Body of pancreas (tissue), 4 donors: ENCODE data around the gene TIMM9. TPM values are rescaled to one million over a fixed set of nuclear protein-coding genes. Genes with fewer than 3 reads are reported as not detected.

Experiments used
- ATAC-seq: fragments of 150-250 bp; one replicate; pipeline ENCODE4 v1.9.1; 2016
- DNase-seq, 4 donors: peaks; one replicate each; pipeline ENCODE4 v3.0.0-alpha.2; 2019
- H3K27ac ChIP-seq, 4 donors: fragments of 200-600 bp; sonication (generic); 1 replicate in 3 of 4; 2 replicates in 1 of 4; pipeline versions ENCODE4 v1.5.1 to v1.6.1; 2016 to 2019; ENCODE audit warnings: mild to moderate bottlenecking in 1 of 4, mixed read lengths in 1 of 4, moderate library complexity in 1 of 4
- H3K27me3 ChIP-seq, 2 donors: fragments of 200-600 bp; sonication (generic); one replicate each; pipeline ENCODE4 v1.6.0; 2016; ENCODE audit warnings: mild to moderate bottlenecking in 1 of 2
- H3K36me3 ChIP-seq, 2 donors: fragments of 200-600 bp; sonication (generic); replicated peaks in 1 of 2; 2 replicates each; pipeline ENCODE4 v1.5.1; 2016; ENCODE audit warnings: low read depth in 2 of 2; ENCODE audit not compliant: insufficient read depth in 1 of 2
- H3K4me1 ChIP-seq: fragments of 200-600 bp; sonication (generic); one replicate; pipeline ENCODE4 v1.6.0; 2016
- H3K4me3 ChIP-seq, 2 donors: fragments of 200-600 bp; sonication (generic); 1 replicate in 1 of 2; 2 replicates in 1 of 2; pipeline ENCODE4 v1.5.1; 2016 to 2019
- H3K9me3 ChIP-seq, 3 donors: fragments of 200-600 bp; sonication (generic); 1 replicate in 2 of 3; 2 replicates in 1 of 3; pipeline ENCODE4 v1.5.1; 2016
- CTCF ChIP-seq, 7 experiments: fragments of 450-650 bp in 4 of 7; fragments of 200-600 bp in 3 of 7; sonication (generic) in 3 of 7; IDR thresholded peaks; one replicate each; pipeline ENCODE4 v1.5.1; 2016 to 2019; ENCODE audit warnings: antibody characterized with exemption in 7 of 7
- POLR2A ChIP-seq, 3 donors: fragments of 450-650 bp; IDR thresholded peaks; one replicate each; pipeline ENCODE4 v1.6.1; 2016; ENCODE audit warnings: antibody characterized with exemption in 3 of 3, mild to moderate bottlenecking in 2 of 3
- WGBS, 2 donors: methylation state at CpG; one replicate each; pipeline ENCODE4 v1.1.5; 2017; 5-methylcytosine and 5-hydroxymethylcytosine counted together
- intact Hi-C: fragments of 100-400 bp; cut with DNase I; formaldehyde crosslinking; loops from one replicate; pipeline ENCODE4 v1.15.1; 2023
- total RNA-seq, 2 donors: library from RNA; depleted of rRNA; stranded (reverse); fragments of >200 nt; gene quantifications; one replicate each; pipeline ENCODE4 v1.1.0, GENCODE V29; 2016

Gene TIMM9
- total RNA-seq, 2 donors from 2014 or later, result 11.5 to 26.5 TPM

GRCh38 chr14:58408681-58409215 lies 18.6 kb downstream of the TIMM9 start:
- Histone ChIP-seq H3K4me3 (no peak overlapping the region), H3K9me3 (no peaks in the 10 kb centered on the region), H3K27me3 (no peaks in the 10 kb centered on the region), H3K4me1 (no peaks in the 10 kb centered on the region), H3K27ac (no peak overlapping the region), H3K36me3 (peaks cover 4 to 8% of the 10 kb centered on the region in 2 donors)
- ATAC-seq, result no peak
- intact Hi-C loops, result no loop called here
- TF ChIP-seq CTCF (IDR thresholded peaks at IDR 0.05), result no peak
- no peak for TF ChIP-seq POLR2A (IDR thresholded peaks at IDR 0.05)
- DNase-seq, result no peak
- whole genome bisulfite sequencing, 2 donors, result 89 to 99% methylated on average over 3 of the region's 3 CpGs

- Histone ChIP-seq H3K4me3 (no peak overlapping the region), H3K27ac (no peak overlapping the region), H3K9me3 (no peaks in the 10 kb centered on the region), H3K27me3 (no peaks in the 10 kb centered on the region), H3K36me3 (no peaks in the 10 kb centered on the region), H3K4me1 (peaks cover 5% of the 10 kb centered on the region)
- DNase-seq (no peak), ATAC-seq (no peak)
- no peak for TF ChIP-seq POLR2A (IDR thresholded peaks at IDR 0.05)
- no peak for TF ChIP-seq CTCF (IDR thresholded peaks at IDR 0.05)
- intact Hi-C loops, result no loop called here
- WGBS, 2 donors, result 83 to 87% methylated on average over 3 of the region's 3 CpGs
Measured at GRCh38 chr14:58401587-58401986, 25.7 kb downstream of the TIMM9 start.

- intact Hi-C loops, result no loop called here
- Histone ChIP-seq H3K36me3 (no peaks in the 10 kb centered on the region), H3K27me3 (no peaks in the 10 kb centered on the region), H3K4me1 (peaks cover 18% of the 10 kb centered on the region), H3K9me3 (no peaks in the 10 kb centered on the region), H3K27ac (no peak overlapping the region), H3K4me3 (no peak overlapping the region)
- TF ChIP-seq POLR2A (IDR thresholded peaks at IDR 0.05), result no peak
- TF ChIP-seq CTCF (IDR thresholded peaks at IDR 0.05), result no peak
- WGBS, 2 donors, result 88 to 92% methylated on average over 3 of the region's 3 CpGs
- ATAC-seq (no peak), DNase-seq (no peak)
Measured at GRCh38 chr14:58398895-58399294, 28.4 kb downstream of the TIMM9 start.

- Histone ChIP-seq H3K27me3 (no peaks in the 10 kb centered on the region), H3K36me3 (no peaks in the 10 kb centered on the region), H3K27ac (no peak overlapping the region), H3K4me3 (no peak overlapping the region), H3K9me3 (no peaks in the 10 kb centered on the region), H3K4me1 (peaks cover 18% of the 10 kb centered on the region)
- TF ChIP-seq CTCF (IDR thresholded peaks at IDR 0.05) (no peak), POLR2A (IDR thresholded peaks at IDR 0.05) (no peak)
- ATAC-seq, result no peak
- intact Hi-C loops, result no loop called here
- no peak for DNase-seq
Measured at GRCh38 chr14:58398495-58398894, 28.8 kb downstream of the TIMM9 start.

GRCh38 chr14:58397156-58397555 lies 30.2 kb downstream of the TIMM9 start:
- Histone ChIP-seq H3K4me1 (peaks cover 18% of the 10 kb centered on the region), H3K9me3 (no peaks in the 10 kb centered on the region), H3K27ac (no peak overlapping the region), H3K36me3 (no peaks in the 10 kb centered on the region), H3K27me3 (no peaks in the 10 kb centered on the region), H3K4me3 (no peak overlapping the region)
- intact Hi-C loops, result no loop called here
- 89 to 90% methylated on average over 6 of the region's 6 CpGs for WGBS, 2 donors
- ATAC-seq (no peak), DNase-seq (no peak)
- TF ChIP-seq POLR2A (IDR thresholded peaks at IDR 0.05) (no peak), CTCF (IDR thresholded peaks at IDR 0.05) (no peak)
